Activated B cell treated with CpG ODN at 0.5 μM for 24 hours (primary cell): ENCODE results near the gene XRCC3. TPM values are rescaled to one million over a fixed set of nuclear protein-coding genes. Genes with fewer than 3 reads are reported as not detected.
A peak's percentile ranks its signal among the peaks of the same experiment; 100 is the strongest.

Experiments
- ATAC-seq: fragments of 200-7000 bp; cut with Tn5 transposase; one replicate; pipeline ENCODE4 v1.10.0; 2021; ENCODE audit warnings: low read depth, mild to moderate bottlenecking, moderate library complexity
- CTCF ChIA-PET: fragments of 350-600 bp; sonication (Branson Sonifier 250); formaldehyde crosslinking; loops from one replicate; lab custom pipeline; 2021; ENCODE audit warnings: antibody characterized with exemption; lab: Charles Lee
- POLR2A ChIA-PET: fragments of 350-600 bp; sonication (Branson Sonifier 250); formaldehyde crosslinking; loops from one replicate; lab custom pipeline; 2021; ENCODE audit warnings: antibody characterized with exemption; lab: Charles Lee
- DNase-seq: peaks from one replicate; pipeline ENCODE4 v3.0.0; 2022
- H3K27ac Mint-ChIP-seq: one replicate; pipeline ENCODE4 v1.8.0; 2020; ENCODE audit warnings: mixed read lengths
- H3K27me3 Mint-ChIP-seq: one replicate; pipeline ENCODE4 v1.8.0; 2021; ENCODE audit warnings: mixed read lengths
- H3K36me3 Mint-ChIP-seq: one replicate; pipeline ENCODE4 v1.8.0; 2021; ENCODE audit warnings: low read depth, mixed read lengths
- H3K4me1 Mint-ChIP-seq: one replicate; pipeline ENCODE4 v1.8.0; 2021; ENCODE audit warnings: mixed read lengths
- H3K4me3 Mint-ChIP-seq: one replicate; pipeline ENCODE4 v1.8.0; 2020; ENCODE audit warnings: mild to moderate bottlenecking, mixed read lengths
- H3K9me3 Mint-ChIP-seq: one replicate; pipeline ENCODE4 v1.8.0; 2020; ENCODE audit warnings: mixed read lengths
- intact Hi-C: fragments of 100-400 bp; cut with micrococcal nuclease; formaldehyde crosslinking; loops from one replicate; pipeline ENCODE4 v1.15.1; 2024
- total RNA-seq: library from RNA; stranded (reverse); gene quantifications from 2 replicates; pipeline ENCODE4 v1.2.3, GENCODE V29; 2022
- TF ChIP-seq, protein P1 (sequence below): fragments of 200-600 bp; IDR thresholded peaks from one replicate; pipeline ENCODE4 v1.8.0; 2022; ENCODE audit warnings: antibody characterized with exemption, mild to moderate bottlenecking

The XRCC3 gene
- total RNA-seq = 23.5 and 26.0 TPM in 2 replicates

DNA sequence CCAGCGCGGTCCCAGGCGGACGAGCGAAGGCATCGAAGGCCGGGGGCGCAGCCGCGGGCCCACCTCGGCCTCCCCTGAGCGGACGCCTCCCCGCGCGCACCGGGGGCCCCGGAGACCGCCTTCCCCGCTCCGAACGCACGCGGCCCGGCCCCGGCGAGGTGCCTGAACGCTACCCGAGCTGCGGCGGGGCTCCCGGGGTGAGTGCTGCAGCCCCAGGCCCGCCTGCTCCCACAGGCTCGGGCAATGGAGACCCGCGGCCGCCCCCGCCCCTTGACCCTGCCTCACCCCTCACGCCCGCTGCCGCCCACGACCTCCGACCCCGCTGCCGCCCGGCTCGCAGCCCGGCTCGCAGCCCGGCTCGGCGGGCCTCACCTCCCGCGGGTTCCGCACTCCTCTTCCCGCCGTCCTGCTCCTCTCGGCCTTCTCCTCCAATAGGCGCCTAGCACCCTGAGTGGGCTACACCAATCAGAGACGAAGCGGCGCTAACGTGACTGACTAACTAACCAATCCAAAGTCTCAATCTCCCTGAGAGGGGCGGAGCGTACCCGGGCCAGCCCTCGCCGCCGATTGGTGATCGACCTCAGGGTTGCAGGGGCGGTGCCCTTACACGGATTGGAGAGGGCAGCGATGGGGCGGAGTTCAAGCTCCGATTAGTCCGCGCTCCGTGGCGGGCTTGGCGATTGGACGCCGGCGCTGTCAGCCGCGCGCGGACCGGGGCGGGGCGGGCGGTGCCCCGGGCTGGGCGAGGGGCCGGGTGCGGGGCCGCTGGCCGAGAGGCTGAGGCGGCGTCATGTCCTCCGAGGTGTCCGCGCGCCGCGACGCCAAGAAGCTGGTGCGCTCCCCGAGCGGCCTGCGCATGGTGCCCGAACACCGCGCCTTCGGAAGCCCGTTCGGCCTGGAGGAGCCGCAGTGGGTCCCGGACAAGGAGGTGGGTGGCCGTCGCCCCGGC is at the start of gene XRCC3, which contains the start of gene ZFYVE21:
XRCC3 (minus strand) TSS at position 400 of the 949 bp plus-strand sequence. CDS start 4,364 bp downstream, outside the sequence.
ZFYVE21 (plus strand) TSS at position 759 of the 949 bp plus-strand sequence; CDS start at position 791, 32 bp downstream.
- peak within 1 kb of the TSS; percentile 81 for H3K27ac Mint-ChIP-seq
- no peaks in the 10 kb centered on the region for H3K27me3 Mint-ChIP-seq
- TF ChIP-seq, protein P1, sequence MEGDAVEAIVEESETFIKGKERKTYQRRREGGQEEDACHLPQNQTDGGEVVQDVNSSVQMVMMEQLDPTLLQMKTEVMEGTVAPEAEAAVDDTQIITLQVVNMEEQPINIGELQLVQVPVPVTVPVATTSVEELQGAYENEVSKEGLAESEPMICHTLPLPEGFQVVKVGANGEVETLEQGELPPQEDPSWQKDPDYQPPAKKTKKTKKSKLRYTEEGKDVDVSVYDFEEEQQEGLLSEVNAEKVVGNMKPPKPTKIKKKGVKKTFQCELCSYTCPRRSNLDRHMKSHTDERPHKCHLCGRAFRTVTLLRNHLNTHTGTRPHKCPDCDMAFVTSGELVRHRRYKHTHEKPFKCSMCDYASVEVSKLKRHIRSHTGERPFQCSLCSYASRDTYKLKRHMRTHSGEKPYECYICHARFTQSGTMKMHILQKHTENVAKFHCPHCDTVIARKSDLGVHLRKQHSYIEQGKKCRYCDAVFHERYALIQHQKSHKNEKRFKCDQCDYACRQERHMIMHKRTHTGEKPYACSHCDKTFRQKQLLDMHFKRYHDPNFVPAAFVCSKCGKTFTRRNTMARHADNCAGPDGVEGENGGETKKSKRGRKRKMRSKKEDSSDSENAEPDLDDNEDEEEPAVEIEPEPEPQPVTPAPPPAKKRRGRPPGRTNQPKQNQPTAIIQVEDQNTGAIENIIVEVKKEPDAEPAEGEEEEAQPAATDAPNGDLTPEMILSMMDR = no peak
- ATAC-seq = peak; percentile 95
- ChIA-PET POLR2A (interaction anchor here (0.5 to 1.5 kb wide), 7 partner anchors 10 to 1399 kb away, joined by 3 to 7 read pairs (median 3); partner anchors contain the start of gene KLC1), CTCF (no interaction called here)
- DNase-seq = peak; percentile 97
- H3K4me3 Mint-ChIP-seq = peak within 1 kb of the TSS; percentile 89
- intact Hi-C loops = loop anchor here (1.0 to 10.0 kb wide), 6 partner anchors 15 to 381 kb away; partner anchors contain the start of genes BAG5, COA8, EIF5 and KLC1
- peaks cover 34% of the 10 kb centered on the region for H3K4me1 Mint-ChIP-seq
- no peaks in the 10 kb centered on the region for H3K9me3 Mint-ChIP-seq
- peaks cover 7% of the 10 kb centered on the region for H3K36me3 Mint-ChIP-seq

DNA sequence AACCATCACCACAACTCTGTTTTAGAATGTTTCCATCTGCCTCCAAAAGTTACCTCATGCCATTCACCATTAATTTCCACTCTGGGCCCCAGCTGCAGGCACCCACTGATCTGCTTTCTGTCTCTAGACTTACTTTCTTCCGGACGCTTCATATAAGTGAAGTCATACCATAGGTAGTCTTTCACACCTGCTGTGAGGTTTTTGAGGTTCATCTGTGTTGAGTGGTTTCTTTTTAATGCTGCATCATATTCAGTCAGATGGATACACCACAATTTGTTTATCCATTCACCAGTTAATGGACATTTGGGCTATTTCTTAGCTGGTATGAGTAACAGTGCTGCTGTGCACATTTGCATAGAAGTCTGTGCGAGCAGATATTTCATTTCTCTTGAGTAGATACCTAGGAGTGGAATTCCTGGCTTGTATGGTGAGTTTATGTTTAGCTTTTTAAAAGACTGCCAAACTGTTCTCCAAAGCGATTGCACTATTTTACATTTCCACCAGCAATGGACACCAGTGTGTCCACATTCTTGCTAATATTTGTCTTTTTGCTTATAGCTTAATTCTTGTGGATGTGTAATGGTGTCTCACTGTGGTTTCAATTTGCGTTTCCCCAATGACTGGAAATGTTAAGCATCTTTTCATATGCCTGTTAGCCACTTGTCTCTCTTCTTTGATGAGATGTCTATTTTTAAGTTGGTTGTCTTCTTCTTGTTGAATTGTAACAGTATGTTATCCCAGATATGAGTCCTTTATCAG is 48.7 kb upstream of the XRCC3 start:
- no peak overlapping the region for H3K27ac Mint-ChIP-seq
- H3K27me3 Mint-ChIP-seq = no peaks in the 10 kb centered on the region
- intact Hi-C loops = no loop called here
- H3K9me3 Mint-ChIP-seq = no peaks in the 10 kb centered on the region
- ChIA-PET POLR2A (no interaction called here), CTCF (no interaction called here)
- DNase-seq (no peak), ATAC-seq (peak; percentile 28)
- TF ChIP-seq, protein P1 = no peak
- peaks cover 10% of the 10 kb centered on the region for H3K36me3 Mint-ChIP-seq
- no peak overlapping the region for H3K4me3 Mint-ChIP-seq
- H3K4me1 Mint-ChIP-seq = peaks cover 8% of the 10 kb centered on the region

DNA sequence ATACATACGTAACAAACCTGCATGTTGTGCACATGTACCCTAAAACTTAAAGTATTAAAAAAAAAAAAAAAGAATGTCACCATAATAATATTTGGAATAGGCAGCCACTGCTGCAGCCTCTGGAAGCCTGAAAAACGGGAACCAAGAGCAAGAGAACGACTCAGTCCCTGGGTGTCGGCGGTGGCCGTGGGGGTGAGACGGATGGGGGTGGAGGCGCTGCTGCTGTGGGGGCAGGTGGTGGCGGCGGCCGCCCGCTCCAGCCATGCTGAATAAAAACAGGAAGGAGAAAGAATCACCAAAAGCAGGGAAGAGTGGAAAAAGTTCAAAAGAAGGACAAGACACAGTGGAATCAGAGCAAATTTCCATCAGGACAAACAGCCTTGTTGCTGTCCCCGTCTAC is 47.3 kb upstream of the XRCC3 start:
- POLR2A ChIA-PET = no interaction called here
- Mint-ChIP-seq H3K27me3 (no peaks in the 10 kb centered on the region), H3K9me3 (no peaks in the 10 kb centered on the region), H3K36me3 (peaks cover 10% of the 10 kb centered on the region), H3K4me1 (peaks cover 8% of the 10 kb centered on the region), H3K27ac (no peak overlapping the region), H3K4me3 (no peak overlapping the region)
- ATAC-seq (no peak), DNase-seq (no peak)
- CTCF ChIA-PET = no interaction called here
- intact Hi-C loops = no loop called here
- TF ChIP-seq, protein P1 = no peak

DNA sequence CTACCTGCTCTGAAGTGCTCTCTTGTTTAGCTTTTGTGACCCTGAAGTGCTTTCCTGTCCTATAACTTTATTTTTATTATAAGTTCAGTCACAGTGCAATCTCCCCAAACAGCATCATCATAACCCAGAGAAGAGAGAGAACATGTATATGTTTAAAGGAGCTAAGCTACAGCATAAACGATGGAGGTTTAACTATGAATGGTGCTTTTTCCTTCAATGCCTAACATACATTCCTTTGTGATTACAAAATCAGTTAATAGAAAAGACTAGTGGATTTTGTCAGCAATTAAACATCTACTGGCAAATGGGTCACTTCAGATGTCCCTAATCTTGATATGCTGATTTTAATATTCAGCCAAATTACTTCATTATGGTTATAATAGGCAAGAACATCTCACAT is 46.8 kb upstream of the XRCC3 start:
- ChIA-PET POLR2A (no interaction called here), CTCF (no interaction called here)
- TF ChIP-seq, protein P1 = no peak
- ATAC-seq (no peak), DNase-seq (no peak)
- Mint-ChIP-seq H3K4me3 (no peak overlapping the region), H3K27me3 (no peaks in the 10 kb centered on the region), H3K36me3 (peaks cover 10% of the 10 kb centered on the region), H3K9me3 (no peaks in the 10 kb centered on the region), H3K4me1 (peaks cover 8% of the 10 kb centered on the region), H3K27ac (no peak overlapping the region)
- intact Hi-C loops = no loop called here
